Left ventricle myocardium inferior (tissue), 1 donor: ENCODE results near the gene ASPDH. TPM values are rescaled to one million over a fixed set of nuclear protein-coding genes. Genes with fewer than 3 reads are reported as not detected.

Experiments
- DNase-seq: peaks from one replicate; pipeline ENCODE4 v3.0.0-alpha.2; 2020
- H3K27ac ChIP-seq: fragments of 200-600 bp; replicated peaks from 2 replicates; pipeline ENCODE4 v1.8.0; 2021
- H3K27me3 ChIP-seq: fragments of 200-600 bp; 2 replicates; pipeline ENCODE4 v1.8.0; 2021; ENCODE audit warnings: low read depth
- H3K36me3 ChIP-seq: fragments of 200-600 bp; 2 replicates; pipeline ENCODE4 v1.8.0; 2021
- H3K4me1 ChIP-seq: fragments of 200-600 bp; 2 replicates; pipeline ENCODE4 v1.8.0; 2021
- H3K4me3 ChIP-seq: fragments of 200-600 bp; 2 replicates; pipeline ENCODE4 v1.8.0; 2021; ENCODE audit warnings: mild to moderate bottlenecking, moderate library complexity
- H3K9me3 ChIP-seq: fragments of 200-600 bp; replicated peaks from 2 replicates; pipeline ENCODE4 v1.8.0; 2021
- intact Hi-C: fragments of 100-400 bp; cut with micrococcal nuclease; formaldehyde crosslinking; loops from one replicate; pipeline ENCODE4 v1.11.0; 2022
- total RNA-seq: library from RNA; stranded (reverse); fragmentation: NEBNext Ultra II Directional; extraction: Animal tissue kit (Norgen Biotek cat#: 25700); gene quantifications from one replicate; pipeline ENCODE4 v1.2.1, GENCODE V29; 2021
- TF ChIP-seq, protein P1 (sequence below): fragments of 200-600 bp; IDR thresholded peaks from 2 replicates; pipeline ENCODE4 v1.8.0; 2021; ENCODE audit warnings: antibody characterized with exemption, mild to moderate bottlenecking, borderline replicate concordance
- donor health status: DM: no; HTN: yes; CAD: no; lungs with severe emphysema.

ASPDH gene
- total RNA-seq, 1 donor from 2014 or later, result not detected

DNA sequence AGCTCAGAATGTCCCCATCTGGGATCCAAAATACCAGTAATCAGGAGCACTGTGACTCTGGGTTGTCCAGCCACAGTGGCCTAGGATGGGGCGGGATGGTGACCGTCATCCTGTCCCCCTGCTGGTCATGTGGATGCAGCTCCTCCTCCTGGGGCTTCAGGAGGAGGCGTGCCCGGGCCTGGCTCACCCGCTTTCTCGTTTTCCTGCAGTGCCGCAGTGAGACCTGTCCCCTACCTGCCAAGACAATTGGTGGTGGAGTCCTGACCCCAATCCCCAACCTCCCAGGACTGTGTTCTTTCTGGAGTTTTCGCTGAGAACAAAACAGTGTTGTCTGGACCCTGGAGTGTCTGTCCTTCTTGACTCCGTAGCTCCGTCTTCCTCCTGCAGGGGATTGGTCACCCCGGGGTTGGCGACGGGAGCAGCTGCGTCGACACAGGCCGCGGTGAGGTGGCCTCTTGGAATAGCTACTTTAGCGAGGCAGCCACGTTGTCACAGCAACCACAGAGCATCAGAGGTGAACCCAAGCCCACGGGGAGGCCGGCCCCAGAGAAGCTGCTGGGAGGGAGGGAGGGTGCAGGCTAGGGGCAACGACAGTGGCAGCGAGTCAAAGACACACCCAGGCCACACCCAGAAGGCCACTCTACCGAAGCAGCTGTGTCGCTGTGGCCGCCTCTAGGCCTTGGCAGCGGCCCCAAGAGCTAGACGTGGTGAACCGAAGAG, 47.6 kb downstream of the ASPDH start:
- Histone ChIP-seq H3K4me3 (no peak overlapping the region), H3K36me3 (no peaks in the 10 kb centered on the region), H3K4me1 (no peaks in the 10 kb centered on the region), H3K27ac (no peak overlapping the region), H3K27me3 (peaks cover 51% of the 10 kb centered on the region), H3K9me3 (no peaks in the 10 kb centered on the region)
- TF ChIP-seq, protein P1, sequence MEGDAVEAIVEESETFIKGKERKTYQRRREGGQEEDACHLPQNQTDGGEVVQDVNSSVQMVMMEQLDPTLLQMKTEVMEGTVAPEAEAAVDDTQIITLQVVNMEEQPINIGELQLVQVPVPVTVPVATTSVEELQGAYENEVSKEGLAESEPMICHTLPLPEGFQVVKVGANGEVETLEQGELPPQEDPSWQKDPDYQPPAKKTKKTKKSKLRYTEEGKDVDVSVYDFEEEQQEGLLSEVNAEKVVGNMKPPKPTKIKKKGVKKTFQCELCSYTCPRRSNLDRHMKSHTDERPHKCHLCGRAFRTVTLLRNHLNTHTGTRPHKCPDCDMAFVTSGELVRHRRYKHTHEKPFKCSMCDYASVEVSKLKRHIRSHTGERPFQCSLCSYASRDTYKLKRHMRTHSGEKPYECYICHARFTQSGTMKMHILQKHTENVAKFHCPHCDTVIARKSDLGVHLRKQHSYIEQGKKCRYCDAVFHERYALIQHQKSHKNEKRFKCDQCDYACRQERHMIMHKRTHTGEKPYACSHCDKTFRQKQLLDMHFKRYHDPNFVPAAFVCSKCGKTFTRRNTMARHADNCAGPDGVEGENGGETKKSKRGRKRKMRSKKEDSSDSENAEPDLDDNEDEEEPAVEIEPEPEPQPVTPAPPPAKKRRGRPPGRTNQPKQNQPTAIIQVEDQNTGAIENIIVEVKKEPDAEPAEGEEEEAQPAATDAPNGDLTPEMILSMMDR, result peak; percentile 23
- DNase-seq, result no peak
- intact Hi-C loops, result no loop called here

- no peaks in the 10 kb centered on the region for H3K4me1 ChIP-seq
- no peak for DNase-seq
- no peaks in the 10 kb centered on the region for H3K9me3 ChIP-seq
- no peaks in the 10 kb centered on the region for H3K36me3 ChIP-seq
- peaks cover 62% of the 10 kb centered on the region for H3K27me3 ChIP-seq
- intact Hi-C loops, result loop anchor here (5.0 kb wide), 1 partner anchor 98 kb away; the partner anchor contains the start of gene NAPSA
- no peak overlapping the region for H3K4me3 ChIP-seq
- TF ChIP-seq, protein P1, result no peak
- no peak overlapping the region for H3K27ac ChIP-seq
These were observed 48.7 kb downstream of the ASPDH start for GRCh38 chr19:50465000-50465399.

GRCh38 chr19:50464348-50464747, 49.4 kb downstream of the ASPDH start:
- TF ChIP-seq, protein P1, result no peak
- Histone ChIP-seq H3K27ac (no peak overlapping the region), H3K4me1 (no peaks in the 10 kb centered on the region), H3K4me3 (no peak overlapping the region), H3K27me3 (peaks cover 68% of the 10 kb centered on the region), H3K9me3 (no peaks in the 10 kb centered on the region), H3K36me3 (no peaks in the 10 kb centered on the region)
- intact Hi-C loops, result loop anchor here (5.0 kb wide), 1 partner anchor 97 kb away; the partner anchor contains the start of gene NAPSA
- DNase-seq, result no peak

DNA sequence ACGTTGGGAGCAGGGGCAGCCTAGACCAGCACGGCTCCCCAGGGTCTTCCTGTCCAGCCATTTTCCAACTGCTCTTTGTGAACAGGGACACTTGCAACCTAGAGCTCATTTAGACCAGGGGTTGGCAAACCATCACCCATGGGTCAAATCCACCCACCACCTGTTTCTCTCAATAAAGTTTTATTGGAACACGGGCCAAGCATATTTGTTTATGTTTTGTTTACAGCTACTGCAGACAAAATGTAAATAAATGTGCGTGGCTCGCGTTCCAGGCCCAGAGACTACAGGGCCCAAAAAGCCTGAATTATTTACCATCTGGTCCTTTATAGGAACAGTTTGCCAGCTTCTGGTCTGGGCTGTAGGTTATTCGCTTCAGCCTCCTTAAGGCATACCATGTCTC, 50.7 kb downstream of the ASPDH start:
- intact Hi-C loops, result loop anchor here (5.0 kb wide), 1 partner anchor 96 kb away; the partner anchor contains the start of gene NAPSA
- H3K27ac ChIP-seq, result no peak overlapping the region
- TF ChIP-seq, protein P1, result no peak
- no peaks in the 10 kb centered on the region for H3K4me1 ChIP-seq
- H3K27me3 ChIP-seq, result peaks cover 73% of the 10 kb centered on the region
- H3K4me3 ChIP-seq, result no peak overlapping the region
- DNase-seq, result no peak
- H3K36me3 ChIP-seq, result no peaks in the 10 kb centered on the region
- H3K9me3 ChIP-seq, result no peaks in the 10 kb centered on the region

Other genes with a start within 250 kb of the ASPDH start
- 2.6 TPM for gene KCNC3, start 184.5 kb downstream of the ASPDH start, total RNA-seq
- gene NAPSA, start 148.3 kb downstream of the ASPDH start, total RNA-seq, result 0.05 TPM
- 71.6 TPM for gene NR1H2, start 137.5 kb downstream of the ASPDH start, total RNA-seq
- gene POLD1, start 129.6 kb downstream of the ASPDH start, total RNA-seq, result 10.8 TPM
- gene SPIB, start 95.0 kb downstream of the ASPDH start, total RNA-seq, result not detected
- not detected for gene MYBPC2, start 81.0 kb downstream of the ASPDH start, total RNA-seq
- 97.7 TPM for gene EMC10, start 37.4 kb downstream of the ASPDH start, total RNA-seq
- 1.3 TPM for gene GARIN5A, start 37.1 kb downstream of the ASPDH start, total RNA-seq
- 28.6 TPM for gene JOSD2, start 2.7 kb downstream of the ASPDH start, total RNA-seq
- 0.47 TPM for gene LRRC4B, start 54.5 kb upstream of the ASPDH start, total RNA-seq
- gene SYT3, start 126.0 kb upstream of the ASPDH start, total RNA-seq, result 0.22 TPM
- 3.6 TPM for gene C19orf81, start 135.5 kb upstream of the ASPDH start, total RNA-seq
- 0.25 TPM for gene SHANK1, start 205.9 kb upstream of the ASPDH start, total RNA-seq
- gene CLEC11A, start 209.5 kb upstream of the ASPDH start, total RNA-seq, result 6.2 TPM